Inflammatory macrophage (primary cell): ENCODE measurements around the gene ZNF768.
A peak's percentile ranks its signal among the peaks of the same experiment; 100 is the strongest.
"Not testable (repeated sequence)": the region's sequence is repeated elsewhere in the genome, so short reads cannot be mapped to it uniquely, and the experiment has no call there.

Experiments
- DNase-seq, 2 donors: peaks; one replicate each; pipeline ENCODE4 v3.0.0-alpha.2; 2020 to 2022

ZNF768 gene

DNA sequence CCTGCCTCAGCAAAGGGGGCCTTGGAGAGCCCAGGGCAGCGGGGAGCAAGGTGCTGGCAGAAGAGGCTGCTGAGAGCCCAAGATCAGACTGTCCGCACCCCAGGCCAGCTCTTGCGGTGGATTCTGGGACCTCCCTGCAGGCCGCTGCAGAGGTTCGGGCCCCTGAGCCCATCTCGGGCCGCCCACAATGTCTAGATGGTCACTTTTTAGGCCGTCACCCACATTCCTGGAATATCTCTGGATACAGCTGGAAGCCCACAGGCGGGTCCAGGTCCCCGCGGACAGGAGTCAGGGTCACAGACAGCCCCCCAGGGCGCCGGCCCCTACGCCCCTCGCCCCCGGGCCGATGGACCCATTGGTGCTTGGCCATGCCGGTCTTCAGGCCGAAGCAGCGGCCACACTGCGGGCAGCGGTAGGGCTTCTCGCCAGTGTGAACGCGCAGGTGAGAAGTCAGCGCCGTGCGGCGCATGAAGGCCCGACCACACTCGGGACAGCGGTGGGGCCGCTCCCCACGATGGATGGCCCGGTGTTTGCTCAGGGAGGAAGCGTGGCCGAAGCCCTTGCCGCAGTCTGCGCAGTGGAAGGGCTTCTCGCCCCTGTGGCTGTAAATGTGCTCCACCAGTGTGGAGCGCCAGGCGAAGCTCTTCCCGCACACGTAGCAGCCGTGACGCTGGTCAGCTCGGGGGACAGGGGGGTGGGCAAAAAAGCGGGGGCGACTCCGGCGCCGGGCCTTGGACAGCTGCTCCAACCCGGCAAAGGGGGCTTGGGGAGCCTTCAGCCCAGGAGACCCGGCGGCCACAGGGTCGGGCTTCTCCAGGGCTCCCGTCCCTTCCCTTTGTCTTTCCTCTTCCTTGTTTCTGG is 6.1 kb upstream of the ZNF768 start:
- DNase-seq = no peak

DNA sequence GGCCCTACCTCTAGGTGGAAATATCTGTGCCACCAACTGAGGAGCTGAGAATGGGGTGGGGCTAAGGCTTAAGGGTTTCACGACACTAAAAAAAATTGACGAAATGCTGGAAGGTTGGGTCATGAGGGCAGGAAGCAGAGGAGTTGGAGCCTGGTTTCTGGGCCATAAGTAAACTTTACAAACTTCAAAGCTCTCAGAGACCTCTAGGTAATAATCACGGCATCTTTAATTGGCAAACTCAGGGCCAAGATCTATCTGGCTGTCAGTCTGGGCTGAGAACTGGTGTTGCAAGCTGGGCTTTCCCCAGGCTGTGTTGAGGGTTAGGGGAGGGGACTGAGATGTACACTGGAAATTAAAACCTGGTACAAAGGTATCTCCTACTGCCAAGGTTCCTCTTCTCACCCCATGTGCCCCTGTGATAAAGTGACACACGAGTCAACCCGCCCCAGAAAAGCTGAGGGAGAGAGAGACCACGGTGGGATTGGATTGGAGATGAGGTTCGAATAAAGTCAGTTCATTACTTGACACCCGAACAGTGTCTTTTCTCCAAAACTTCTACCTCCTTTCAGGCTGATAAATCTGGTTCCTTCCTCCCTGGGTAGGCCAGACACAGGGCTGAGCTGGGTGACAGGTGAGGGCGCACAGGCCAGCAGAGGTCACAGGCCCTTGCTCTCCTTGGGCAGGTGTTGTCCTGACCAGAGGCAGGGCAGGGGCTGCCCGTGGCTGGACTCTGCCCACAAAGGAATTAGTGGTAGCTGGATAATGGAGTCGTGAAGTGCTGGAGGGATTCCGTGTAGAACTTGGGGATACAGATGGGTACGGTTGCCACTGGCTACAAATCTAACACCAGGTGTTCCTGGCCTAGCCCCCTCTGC is 4.0 kb upstream of the ZNF768 start:
- DNase-seq = peak in 1 of 2 donors; percentile 6

GRCh38 chr16:30528799-30529457 is 2.6 kb upstream of the ZNF768 start:
- DNase-seq = no peak

DNA sequence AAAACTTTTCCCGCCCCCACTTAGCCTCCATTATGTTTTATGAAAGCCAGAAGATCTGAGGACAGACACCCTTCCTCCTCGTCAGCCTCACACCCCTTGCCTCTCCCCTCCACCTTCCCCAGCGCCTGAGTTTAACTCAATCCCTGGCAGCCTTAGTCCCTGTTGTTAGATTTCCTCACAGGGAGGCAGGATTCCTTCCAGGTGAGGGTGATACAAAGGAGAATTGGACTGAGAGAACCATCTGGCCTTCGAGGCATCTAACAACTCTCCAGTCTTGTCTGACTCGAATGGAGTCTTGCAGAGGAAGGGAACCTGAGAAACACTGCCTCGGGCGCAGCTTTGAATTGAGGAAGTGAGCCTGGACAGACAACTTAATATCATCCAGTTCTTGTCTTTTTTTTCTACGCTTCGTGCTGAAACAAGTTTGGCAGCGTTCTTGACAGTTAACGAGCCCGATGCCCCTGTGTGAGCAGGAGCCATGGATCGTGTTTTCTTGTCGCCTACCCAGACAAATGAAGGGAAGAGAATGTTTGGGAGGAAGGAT is 1.3 kb upstream of the ZNF768 start:
- peak; percentile 66 to 73 for DNase-seq

- peak; percentile 98 for DNase-seq
Observed at GRCh38 chr16:30526823-30527634, 663 bp upstream of the ZNF768 start.

- peak; percentile 26 to 31 for DNase-seq
Observed at GRCh38 chr16:30525844-30526136, 576 bp downstream of the ZNF768 start.

DNA sequence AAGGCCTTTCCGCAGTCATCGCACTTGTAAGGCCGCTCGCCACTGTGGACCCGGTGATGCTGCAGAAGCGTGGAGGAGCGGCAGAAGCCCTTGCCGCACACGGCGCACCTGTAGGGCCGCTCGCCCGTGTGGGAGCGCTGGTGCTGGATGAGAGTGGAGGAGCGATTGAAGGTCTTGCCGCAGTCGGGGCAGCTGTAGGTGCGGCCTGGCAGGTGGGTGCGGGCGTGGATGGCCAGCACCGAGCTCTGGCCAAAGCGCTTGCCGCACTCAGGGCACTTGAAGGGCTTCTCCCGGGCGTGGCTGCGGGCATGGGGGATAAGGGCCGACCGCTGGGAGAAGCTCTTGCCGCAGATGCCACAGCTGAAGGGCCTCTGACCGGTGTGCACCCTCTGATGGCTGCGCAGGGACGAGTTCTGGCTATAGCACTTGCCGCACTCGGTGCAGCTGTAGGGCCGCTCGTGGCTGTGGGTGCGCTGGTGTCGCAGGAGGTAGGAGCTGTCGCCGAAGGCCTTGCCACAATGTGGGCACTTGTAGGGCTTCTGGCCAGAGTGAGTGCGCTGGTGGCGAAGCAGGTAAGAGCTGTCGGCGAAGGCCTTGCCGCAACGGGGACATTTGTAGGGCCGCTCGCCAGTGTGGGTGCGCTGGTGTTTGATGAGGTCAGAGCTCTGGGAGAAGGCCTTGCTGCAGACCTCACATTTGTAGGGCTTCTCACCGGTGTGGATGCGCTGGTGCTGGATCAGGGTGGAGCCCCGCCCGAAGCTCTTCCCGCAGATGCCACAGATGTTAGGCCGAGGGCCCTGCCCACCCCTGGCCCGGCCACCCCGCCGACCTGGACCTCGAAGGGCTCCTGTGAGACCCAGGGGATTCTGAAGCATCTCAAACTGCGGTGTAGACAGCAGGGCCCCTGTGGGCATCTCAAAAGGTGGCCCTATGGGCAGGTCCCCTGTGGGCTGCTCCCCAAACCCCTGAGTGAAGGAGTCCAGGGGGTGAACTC is 1.5 kb downstream of the ZNF768 start:
- no peak for DNase-seq

GRCh38 chr16:30523768-30524574 is 2.4 kb downstream of the ZNF768 start:
- DNase-seq = no peak

DNA sequence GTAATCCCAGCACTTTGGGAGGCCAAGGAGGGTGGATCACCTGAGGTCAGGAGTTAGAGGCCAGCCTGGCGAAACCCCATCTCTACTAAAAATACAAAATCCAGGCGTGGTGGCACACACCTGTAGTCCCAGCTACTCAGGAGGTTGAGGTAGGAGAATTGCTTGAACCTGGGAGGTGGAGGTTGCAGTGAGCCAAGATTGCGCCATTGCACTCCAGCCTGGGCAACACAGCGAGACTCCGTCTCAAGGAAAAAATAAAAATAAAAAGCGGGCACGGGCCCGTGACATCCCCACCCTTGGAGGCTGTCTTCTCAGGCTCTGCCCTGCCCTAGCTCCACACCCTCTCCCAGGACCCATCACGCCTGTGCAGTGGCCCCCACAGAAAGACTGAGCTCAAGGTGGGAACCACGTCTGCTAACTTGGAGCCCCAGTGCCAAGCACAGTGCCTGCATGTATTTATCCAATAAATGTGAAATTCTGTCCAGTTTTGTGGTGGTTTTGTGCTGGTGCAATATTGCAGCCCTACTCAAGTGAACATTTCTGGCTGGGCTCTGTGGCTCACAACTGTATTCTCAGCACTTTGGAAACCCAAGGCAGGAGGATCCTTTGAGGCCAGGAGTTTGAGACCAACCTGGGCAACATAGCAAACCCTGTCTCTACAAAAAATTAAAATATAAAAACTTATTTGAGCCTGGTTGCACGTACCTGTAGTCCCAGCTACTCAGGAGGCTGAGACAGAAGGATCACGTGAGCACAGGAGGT is 3.5 kb downstream of the ZNF768 start:
- not testable (repeated sequence) for DNase-seq

DNA sequence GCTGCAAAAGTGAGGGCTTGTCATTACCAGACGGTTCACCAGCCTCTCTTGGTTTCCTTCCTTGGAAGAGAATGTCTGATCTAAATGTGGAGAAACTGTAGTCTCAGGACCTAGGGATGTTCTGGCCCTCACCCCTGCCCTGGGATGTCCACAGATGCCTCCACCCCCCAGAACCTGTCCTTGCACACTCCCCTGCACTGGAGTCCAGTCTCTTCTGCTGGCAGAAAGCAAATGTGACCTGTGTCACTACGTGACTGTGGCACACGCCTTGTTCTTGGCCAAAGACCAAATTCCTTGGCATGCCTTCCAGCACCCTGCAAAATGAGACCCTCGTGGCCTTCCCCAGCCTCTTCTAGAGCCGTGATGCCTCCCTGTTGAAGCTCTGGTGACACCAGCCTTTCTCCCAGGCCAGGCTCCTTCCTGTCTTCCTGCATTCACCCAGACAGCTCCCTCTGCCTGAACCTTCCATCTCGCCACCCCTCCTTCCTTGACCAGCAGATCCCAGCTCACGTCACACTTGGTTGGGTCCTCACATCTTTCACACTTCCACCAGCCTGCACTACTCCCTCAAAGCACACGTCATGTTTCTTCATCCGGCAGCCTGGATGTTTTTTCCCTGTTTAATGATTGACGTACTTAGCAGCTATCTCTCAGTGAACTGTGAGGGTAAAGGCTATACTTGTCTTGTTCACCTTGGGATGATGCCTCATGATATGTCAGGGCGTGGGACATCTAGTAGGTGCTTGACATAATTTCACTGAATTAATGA is 4.3 kb downstream of the ZNF768 start:
- DNase-seq = no peak

DNA sequence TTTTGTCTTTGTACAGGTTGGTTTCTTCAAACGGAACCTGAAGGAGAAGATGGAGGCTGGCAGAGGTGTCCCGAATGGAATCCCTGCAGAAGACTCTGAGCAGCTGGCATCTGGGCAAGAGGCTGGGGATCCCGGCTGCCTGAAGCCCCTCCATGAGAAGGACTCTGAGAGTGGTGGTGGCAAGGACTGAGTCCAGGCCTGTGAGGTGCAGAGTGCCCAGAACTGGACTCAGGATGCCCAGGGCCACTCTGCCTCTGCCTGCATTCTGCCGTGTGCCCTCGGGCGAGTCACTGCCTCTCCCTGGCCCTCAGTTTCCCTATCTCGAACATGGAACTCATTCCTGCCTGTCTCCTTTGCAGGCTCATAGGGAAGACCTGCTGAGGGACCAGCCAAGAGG is 4.9 kb downstream of the ZNF768 start:
- no peak for DNase-seq

- DNase-seq = no peak
Observed at GRCh38 chr16:30519120-30520049, 7.0 kb downstream of the ZNF768 start.

DNA sequence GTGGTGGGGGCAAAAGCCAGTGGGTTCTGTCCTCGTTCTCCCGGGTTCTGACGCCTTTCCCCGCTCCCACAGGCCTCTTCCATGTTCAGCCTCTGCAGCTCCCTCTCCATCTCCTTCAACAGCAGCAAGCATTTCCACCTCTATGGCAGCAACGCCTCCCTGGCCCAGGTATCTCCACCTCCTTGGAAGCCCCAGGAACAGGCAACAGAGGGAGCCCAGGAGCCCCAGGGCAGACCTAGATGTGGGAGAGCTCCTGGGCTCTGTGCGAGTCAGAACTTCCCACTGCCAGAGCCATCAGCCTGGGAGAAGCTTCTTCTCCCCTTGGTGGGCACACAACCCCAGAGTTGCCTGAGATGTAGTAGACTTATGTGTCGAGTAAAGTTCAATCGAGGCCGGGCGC is 7.8 kb downstream of the ZNF768 start:
- no peak for DNase-seq

DNA sequence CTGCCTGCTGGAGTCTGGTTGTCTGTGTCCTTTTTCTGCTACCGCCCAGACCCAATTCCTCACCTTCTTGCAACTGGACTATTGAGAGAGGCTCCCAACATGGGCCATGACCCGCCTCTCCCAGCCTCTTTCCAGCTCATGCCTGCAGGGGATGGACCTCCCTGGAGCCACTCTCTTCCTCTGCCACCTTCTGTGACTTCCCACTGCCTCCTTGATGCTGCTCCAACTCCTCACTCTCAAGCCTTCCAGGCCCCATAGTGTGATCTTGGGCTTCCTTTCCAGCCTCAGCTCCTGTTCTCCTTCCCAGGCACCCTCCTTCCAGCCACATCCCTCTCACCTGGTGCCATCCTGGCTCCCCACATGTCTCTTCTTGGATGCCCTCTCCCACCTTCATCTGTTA is 11.1 kb downstream of the ZNF768 start:
- no peak for DNase-seq

DNA sequence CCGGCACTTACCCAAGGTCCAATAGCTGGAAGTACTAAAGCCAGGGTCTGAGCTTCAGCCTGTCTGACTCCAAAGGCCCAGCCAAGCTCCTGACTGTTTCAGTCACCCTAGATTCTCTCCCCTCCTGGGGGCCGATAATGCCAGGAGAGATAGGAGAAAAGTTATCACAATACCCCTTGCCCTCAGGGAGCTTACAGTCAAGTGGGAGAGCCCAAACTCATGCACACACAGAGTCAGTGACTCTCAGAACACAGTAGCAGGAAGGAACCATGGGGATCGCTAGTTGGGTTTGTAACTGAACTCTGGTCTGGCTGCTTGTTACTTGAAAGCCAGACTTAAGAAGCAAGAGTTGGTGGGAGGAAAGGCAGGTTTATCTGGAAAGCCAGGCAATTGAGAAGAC is 14.9 kb downstream of the ZNF768 start:
- no peak for DNase-seq

GRCh38 chr16:30510376-30510938 is 15.9 kb downstream of the ZNF768 start:
- DNase-seq = no peak
